Head of caudate nucleus (tissue), 42 donors: Measurements from ENCODE around the gene GIPC1.
"Not testable (repeated sequence)": the region's sequence is repeated elsewhere in the genome, so short reads cannot be mapped to it uniquely, and the experiment has no call there.

Source experiments
- DNase-seq, 42 donors: peaks; one replicate each; pipeline versions ENCODE4 v3.0.0 to v3.0.0-alpha.2; 2020 to 2021; ENCODE audit warnings: mixed read lengths in 7 of 42
- intact Hi-C: fragments of 100-400 bp; cut with DNase I; formaldehyde crosslinking; loops from one replicate; pipeline ENCODE4 v1.15.0; 2022

GIPC1 gene

GRCh38 chr19:14519860-14520407 is 24.0 kb upstream of the GIPC1 start:
- DNase-seq = peak in 4 of 42 donors; percentile 37 to 66 (median 51)
- intact Hi-C loops = no loop called here

GRCh38 chr19:14519245-14519859 is 23.4 kb upstream of the GIPC1 start:
- DNase-seq = no peak
- intact Hi-C loops = no loop called here

GRCh38 chr19:14517840-14518505 is 22.0 kb upstream of the GIPC1 start, which contains the start of gene DNAJB1:
DNAJB1 (minus strand) TSS chr19:14518397; CDS start chr19:14518349, 48 bp downstream.
- peak; percentile 49 to 92 (median 85) for DNase-seq
- intact Hi-C loops = no loop called here

GRCh38 chr19:14517446-14517839 is 21.5 kb upstream of the GIPC1 start:
- peak in 4 of 42 donors; percentile 22 to 56 (median 34) for DNase-seq
- intact Hi-C loops = no loop called here

GRCh38 chr19:14516746-14517438 is 21.0 kb upstream of the GIPC1 start:
- intact Hi-C loops = no loop called here

GRCh38 chr19:14516048-14516534 is 20.2 kb upstream of the GIPC1 start:
- intact Hi-C loops = no loop called here
- DNase-seq = peak in 1 of 42 donors; percentile 45

More at GRCh38 chr19:14516746-14517438, 21.0 kb upstream of the GIPC1 start:
- DNase-seq = peak in 7 of 42 donors; percentile 10 to 63 (median 31)

GRCh38 chr19:14515501-14516047 is 19.6 kb upstream of the GIPC1 start:
- peak in 4 of 42 donors; percentile 50 to 70 (median 64) for DNase-seq
- intact Hi-C loops = no loop called here

- DNase-seq = peak in 1 of 42 donors; percentile 65
- intact Hi-C loops = no loop called here
Observed at GRCh38 chr19:14514215-14514863, 18.4 kb upstream of the GIPC1 start.

- no peak for DNase-seq
- intact Hi-C loops = no loop called here
Observed at GRCh38 chr19:14512406-14512961, 16.6 kb upstream of the GIPC1 start.

- intact Hi-C loops = no loop called here
- DNase-seq = no peak
Observed at GRCh38 chr19:14511229-14511593, 15.3 kb upstream of the GIPC1 start.

GRCh38 chr19:14510311-14511228 is 14.6 kb upstream of the GIPC1 start:
- intact Hi-C loops = no loop called here
- DNase-seq = peak in 34 of 42 donors; percentile 30 to 86 (median 60)

- intact Hi-C loops = no loop called here
- no peak for DNase-seq
Observed at GRCh38 chr19:14507704-14508542, 12.0 kb upstream of the GIPC1 start.

GRCh38 chr19:14505488-14506239 is 9.7 kb upstream of the GIPC1 start:
- intact Hi-C loops = no loop called here
- DNase-seq = peak in 29 of 42 donors; percentile 29 to 76 (median 49)

GRCh38 chr19:14504575-14504974 is 8.6 kb upstream of the GIPC1 start:
- intact Hi-C loops, DNase-seq: not testable (repeated sequence)

GRCh38 chr19:14503285-14503684 is 7.4 kb upstream of the GIPC1 start:
- no peak for DNase-seq
- intact Hi-C loops = no loop called here
